OCI-LY3 (cell line): Measurements from ENCODE around the gene TUBGCP2.
A peak's percentile ranks its signal among the peaks of the same experiment; 100 is the strongest.

Experiments
- CTCF ChIP-seq: fragments of 200-600, 300-600 bp; sonication (generic); IDR thresholded peaks from 2 replicates; pipeline ENCODE4 v1.5.1; 2014; ENCODE audit warnings: antibody characterized with exemption, low read length, low read depth
- EZH2phosphoT487 ChIP-seq: fragments of 200-600 bp; shearing (Covaris generic); IDR thresholded peaks from 2 replicates; pipeline ENCODE4 v1.6.1; 2018; ENCODE audit warnings: antibody characterized with exemption, mixed run types, low read depth

- TF ChIP-seq CTCF = peak; percentile 72
- TF ChIP-seq EZH2phosphoT487 = no peak
Measured at GRCh38 chr10:133329491-133330202, 21.0 kb upstream of the TUBGCP2 start.
